Endothelial cell of hepatic sinusoid (primary cell): ENCODE measurements around the gene FZD8.

ENCODE experiments used
- in situ Hi-C: cut with HindIII; loops from 2 replicates; pipeline ENCODE4 v1.10.0; 2017; ENCODE audit warnings: low sequenced_read_pairs

Gene FZD8

DNA sequence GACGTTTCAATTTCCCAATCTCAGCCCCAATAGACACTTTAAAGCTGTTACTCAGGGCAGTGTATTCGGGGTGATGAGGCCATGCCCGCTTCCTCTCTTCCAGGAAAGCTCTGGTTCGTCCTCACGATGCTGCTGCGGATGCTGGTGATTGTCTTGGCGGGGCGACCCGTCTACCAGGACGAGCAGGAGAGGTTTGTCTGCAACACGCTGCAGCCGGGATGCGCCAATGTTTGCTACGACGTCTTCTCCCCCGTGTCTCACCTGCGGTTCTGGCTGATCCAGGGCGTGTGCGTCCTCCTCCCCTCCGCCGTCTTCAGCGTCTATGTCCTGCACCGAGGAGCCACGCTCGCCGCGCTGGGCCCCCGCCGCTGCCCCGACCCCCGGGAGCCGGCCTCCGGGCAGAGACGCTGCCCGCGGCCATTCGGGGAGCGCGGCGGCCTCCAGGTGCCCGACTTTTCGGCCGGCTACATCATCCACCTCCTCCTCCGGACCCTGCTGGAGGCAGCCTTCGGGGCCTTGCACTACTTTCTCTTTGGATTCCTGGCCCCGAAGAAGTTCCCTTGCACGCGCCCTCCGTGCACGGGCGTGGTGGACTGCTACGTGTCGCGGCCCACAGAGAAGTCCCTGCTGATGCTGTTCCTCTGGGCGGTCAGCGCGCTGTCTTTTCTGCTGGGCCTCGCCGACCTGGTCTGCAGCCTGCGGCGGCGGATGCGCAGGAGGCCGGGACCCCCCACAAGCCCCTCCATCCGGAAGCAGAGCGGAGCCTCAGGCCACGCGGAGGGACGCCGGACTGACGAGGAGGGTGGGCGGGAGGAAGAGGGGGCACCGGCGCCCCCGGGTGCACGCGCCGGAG is 34.4 kb downstream of the FZD8 start:
- in situ Hi-C loops: no loop called here

- in situ Hi-C loops: no loop called here
Observed at GRCh38 chr10:35606430-35606829, 35.7 kb downstream of the FZD8 start.

DNA sequence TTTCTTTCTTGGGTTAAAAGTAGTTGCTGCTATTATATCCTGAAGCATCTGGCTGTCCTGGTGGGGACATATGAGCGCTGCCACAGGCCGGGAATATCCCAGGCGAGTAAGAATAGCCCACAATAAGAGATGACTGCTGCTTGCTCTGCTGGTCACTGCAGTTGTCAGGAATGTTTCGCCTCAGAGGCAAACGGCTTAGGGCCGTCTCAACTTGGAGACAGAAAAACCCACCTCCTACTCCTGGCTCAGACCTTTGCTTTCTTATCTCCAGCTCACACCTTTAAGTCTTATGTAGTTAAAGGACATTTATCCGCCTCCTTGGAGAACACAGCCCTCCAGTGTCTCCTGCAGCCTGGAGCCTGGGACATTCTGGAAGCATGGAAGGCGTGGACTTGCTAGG is 36.9 kb downstream of the FZD8 start, which contains the start of gene GJD4:
Gene GJD4 (plus strand): TSS at position 151 of the 400 bp plus-strand sequence. CDS start 227 bp downstream, at position 378.
- in situ Hi-C loops: no loop called here

DNA sequence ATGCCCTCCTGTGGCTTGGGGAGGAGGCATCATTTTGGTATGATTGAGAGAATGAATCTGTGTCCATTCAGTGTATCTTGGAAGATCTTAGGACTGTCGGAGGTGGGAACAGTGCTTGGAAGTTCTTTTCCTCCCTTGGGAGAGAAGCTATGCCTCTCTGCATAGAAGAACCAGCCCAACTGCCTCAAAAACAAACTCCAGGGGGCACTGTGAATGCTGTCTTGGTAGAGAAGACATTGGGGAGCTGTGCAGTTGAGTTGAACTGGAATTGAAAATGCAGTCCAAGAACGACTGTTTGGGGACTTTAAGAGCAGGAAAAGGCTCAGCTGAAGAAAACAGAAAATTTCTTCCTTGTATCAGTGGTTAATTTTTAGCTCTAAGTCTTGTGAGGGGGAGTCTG is 41.9 kb downstream of the FZD8 start:
- in situ Hi-C loops: no loop called here

GRCh38 chr10:35598379-35598778 is 43.7 kb downstream of the FZD8 start:
- in situ Hi-C loops: no loop called here

- in situ Hi-C loops: no loop called here
Observed at GRCh38 chr10:35595106-35595505, 47.0 kb downstream of the FZD8 start.

- in situ Hi-C loops: loop anchor here (5.0 kb wide), 1 partner anchor 82 kb away; no protein-coding TSS in a partner anchor
Observed at GRCh38 chr10:35594115-35595079, 47.7 kb downstream of the FZD8 start.

- in situ Hi-C loops: loop anchor here (5.0 kb wide), 1 partner anchor 80 kb away; no protein-coding TSS in a partner anchor
Observed at GRCh38 chr10:35592441-35592840, 49.7 kb downstream of the FZD8 start.

GRCh38 chr10:35588836-35589235 is 53.3 kb downstream of the FZD8 start:
- in situ Hi-C loops: no loop called here
